Retinal pigment epithelial cell (primary cell): ENCODE results near the gene KCNG1.

Experiments used
- DNase-seq: peaks from one replicate; pipeline ENCODE4 v3.0.0-alpha.2; 2010; ENCODE audit warnings: low read depth
- H3K4me3 ChIP-seq: 2 replicates; pipeline ENCODE4 v1.5.1; 2011; ENCODE audit warnings: mild to moderate bottlenecking, low read length, control low read depth, moderate library complexity
- CTCF ChIP-seq: conservative IDR thresholded peaks from 2 replicates; pipeline ENCODE4 v1.5.1; 2011; ENCODE audit warnings: low read depth, low read length, control low read depth, inconsistent platforms

The KCNG1 gene

GRCh38 chr20:51019656-51020592 lies 3.0 kb downstream of the KCNG1 start:
- H3K4me3 ChIP-seq = no peak overlapping the region
- no peak for TF ChIP-seq CTCF
- peak; percentile 58 for DNase-seq

- DNase-seq = no peak
- TF ChIP-seq CTCF = no peak
Measured at GRCh38 chr20:51017251-51017650, 5.7 kb downstream of the KCNG1 start.

GRCh38 chr20:51016521-51016920 lies 6.4 kb downstream of the KCNG1 start:
- TF ChIP-seq CTCF = no peak
- no peak overlapping the region for H3K4me3 ChIP-seq
- DNase-seq = no peak

More at GRCh38 chr20:51017251-51017650, 5.7 kb downstream of the KCNG1 start:
- no peak overlapping the region for H3K4me3 ChIP-seq

- no peak for DNase-seq
- peak; percentile 94 for TF ChIP-seq CTCF
- H3K4me3 ChIP-seq = no peak overlapping the region
Measured at GRCh38 chr20:51014797-51015722, 7.8 kb downstream of the KCNG1 start.

- no peak for TF ChIP-seq CTCF
- no peak overlapping the region for H3K4me3 ChIP-seq
- no peak for DNase-seq
Measured at GRCh38 chr20:51013577-51014330, 9.2 kb downstream of the KCNG1 start.

- no peak for DNase-seq
- no peak for TF ChIP-seq CTCF
- H3K4me3 ChIP-seq = no peak overlapping the region
Measured at GRCh38 chr20:51012357-51012756, 10.6 kb downstream of the KCNG1 start.
